GM10847 (cell line): ENCODE results near the gene HNRNPL.
A peak's percentile ranks its signal among the peaks of the same experiment; 100 is the strongest.

Source experiments
- POLR2A ChIP-seq: IDR thresholded peaks from 2 replicates; pipeline ENCODE4 v1.6.1; 2011; ENCODE audit not compliant: insufficient read length; ENCODE audit errors: extremely low read depth

Gene HNRNPL

GRCh38 chr19:38849860-38850435 lies at the start of gene HNRNPL:
Gene HNRNPL, minus strand, starts transcription at chr19:38849986. Its CDS starts 20 bp downstream, at chr19:38849966.
- peak; percentile 85 for TF ChIP-seq POLR2A

GRCh38 chr19:38898788-38899446 lies 49.1 kb upstream of the HNRNPL start:
- TF ChIP-seq POLR2A, result no peak

GRCh38 chr19:38894968-38895367 lies 45.2 kb upstream of the HNRNPL start:
- TF ChIP-seq POLR2A, result no peak

- no peak for TF ChIP-seq POLR2A
Measured at GRCh38 chr19:38893341-38893771, 43.6 kb upstream of the HNRNPL start.

GRCh38 chr19:38892841-38893240 lies 43.1 kb upstream of the HNRNPL start:
- TF ChIP-seq POLR2A, result no peak

GRCh38 chr19:38891771-38892170 lies 42.0 kb upstream of the HNRNPL start:
- no peak for TF ChIP-seq POLR2A

GRCh38 chr19:38890686-38891085 lies 40.9 kb upstream of the HNRNPL start:
- no peak for TF ChIP-seq POLR2A

- TF ChIP-seq POLR2A, result no peak
Measured at GRCh38 chr19:38889803-38890202, 40.0 kb upstream of the HNRNPL start.

GRCh38 chr19:38888876-38889275 lies 39.1 kb upstream of the HNRNPL start:
- no peak for TF ChIP-seq POLR2A

- no peak for TF ChIP-seq POLR2A
Measured at GRCh38 chr19:38883286-38883685, 33.5 kb upstream of the HNRNPL start.

- no peak for TF ChIP-seq POLR2A
Measured at GRCh38 chr19:38880882-38881609, 31.3 kb upstream of the HNRNPL start.

GRCh38 chr19:38880076-38880881 lies 30.5 kb upstream of the HNRNPL start:
- no peak for TF ChIP-seq POLR2A

GRCh38 chr19:38879400-38879751 lies 29.6 kb upstream of the HNRNPL start:
- no peak for TF ChIP-seq POLR2A

GRCh38 chr19:38878575-38879399 lies 29.0 kb upstream of the HNRNPL start:
- TF ChIP-seq POLR2A, result no peak
